OCI-LY3 (cell line): Measurements from ENCODE around the gene NLGN1.
"Not testable (repeated sequence)": the region's sequence is repeated elsewhere in the genome, so short reads cannot be mapped to it uniquely, and the experiment has no call there.

Source experiments
- H2AFZ ChIP-seq: fragments of 200-600, 300-600 bp; shearing (Covaris generic); 2 replicates; pipeline ENCODE4 v1.6.0; 2014; ENCODE audit warnings: antibody characterized with exemption, low read depth, low read length
- H3K27ac ChIP-seq: fragments of 200-600, 300-600 bp; sonication (generic); 2 replicates; pipeline ENCODE4 v1.5.1; 2014; ENCODE audit warnings: mild to moderate bottlenecking, low read length, moderate library complexity, mixed read lengths
- H3K27me3 ChIP-seq: fragments of 200-600, 300-600 bp; sonication (generic); 2 replicates; pipeline ENCODE4 v1.6.1; 2014; ENCODE audit warnings: low read depth, low read length, mixed read lengths
- H3K36me3 ChIP-seq: fragments of 200-600, 300-600 bp; sonication (generic); replicated peaks from 2 replicates; pipeline ENCODE3; 2014; ENCODE audit warnings: low read depth, low read length, mixed read lengths
- H3K4me1 ChIP-seq: fragments of 300-600, 200-600 bp; sonication (generic); 2 replicates; pipeline ENCODE4 v1.6.1; 2014; ENCODE audit warnings: low read length, mixed read lengths
- H3K4me2 ChIP-seq: fragments of 200-600, 300-600 bp; sonication (generic); 2 replicates; pipeline ENCODE4 v1.6.1; 2014; ENCODE audit warnings: low read length, mixed read lengths
- H3K4me3 ChIP-seq: fragments of 300-600, 200-600 bp; sonication (generic); 2 replicates; pipeline ENCODE4 v1.5.1; 2014; ENCODE audit warnings: antibody characterized with exemption, mild to moderate bottlenecking, low read length, moderate library complexity
- H3K79me2 ChIP-seq: fragments of 300-600, 200-600 bp; shearing (Covaris generic); 2 replicates; pipeline ENCODE4 v1.6.1; 2014; ENCODE audit warnings: mild to moderate bottlenecking, low read length, mixed read lengths
- H3K9ac ChIP-seq: fragments of 300-600, 200-600 bp; shearing (Covaris generic); 2 replicates; pipeline ENCODE4 v1.6.0; 2014; ENCODE audit warnings: mild to moderate bottlenecking, low read length, moderate library complexity
- H3K9me3 ChIP-seq: fragments of 200-600, 300-600 bp; shearing (Covaris generic); 2 replicates; pipeline ENCODE4 v1.6.1; 2014; ENCODE audit warnings: low read length, mixed read lengths; ENCODE audit not compliant: insufficient read depth
- H4K20me1 ChIP-seq: fragments of 200-600, 300-600 bp; sonication (generic); 2 replicates; pipeline ENCODE4 v1.6.1; 2016; ENCODE audit warnings: low read length, mixed read lengths; ENCODE audit not compliant: insufficient read depth
- CTCF ChIP-seq: fragments of 200-600, 300-600 bp; sonication (generic); IDR thresholded peaks from 2 replicates; pipeline ENCODE4 v1.5.1; 2014; ENCODE audit warnings: antibody characterized with exemption, low read length, low read depth
- EZH2phosphoT487 ChIP-seq: fragments of 200-600 bp; shearing (Covaris generic); IDR thresholded peaks from 2 replicates; pipeline ENCODE4 v1.6.1; 2018; ENCODE audit warnings: antibody characterized with exemption, mixed run types, low read depth

Gene NLGN1

GRCh38 chr3:173397161-173398110, at the start of gene NLGN1:
TSS of gene NLGN1 (plus strand) at chr3:173397744.
- no peaks in the 10 kb centered on the region for H3K36me3 ChIP-seq
- H3K4me3 ChIP-seq = no peak within 1 kb of the TSS
- no peak within 1 kb of the TSS for H3K4me2 ChIP-seq
- H4K20me1 ChIP-seq = no peaks in the 10 kb centered on the region
- TF ChIP-seq CTCF (no peak), EZH2phosphoT487 (no peak)
- no peak within 1 kb of the TSS for H2AFZ ChIP-seq
- no peaks in the 10 kb centered on the region for H3K9me3 ChIP-seq
- no peak within 1 kb of the TSS for H3K27ac ChIP-seq
- H3K4me1 ChIP-seq = no peaks in the 10 kb centered on the region
- H3K79me2 ChIP-seq = no peaks in the 10 kb centered on the region
- no peak within 1 kb of the TSS for H3K9ac ChIP-seq
- H3K27me3 ChIP-seq = no peaks in the 10 kb centered on the region

- TF ChIP-seq CTCF = no peak
- TF ChIP-seq EZH2phosphoT487 = no peak
- no peak overlapping the region for H3K4me2 ChIP-seq
- H3K4me1 ChIP-seq = no peaks in the 10 kb centered on the region
- no peaks in the 10 kb centered on the region for H3K36me3 ChIP-seq
- H2AFZ ChIP-seq = no peak overlapping the region
- no peak overlapping the region for H3K4me3 ChIP-seq
- H3K9ac ChIP-seq = no peak overlapping the region
- peaks cover 8% of the 10 kb centered on the region; the same call in 1 of the 2 replicates for H3K9me3 ChIP-seq
- no peak overlapping the region for H3K27ac ChIP-seq
- H3K79me2 ChIP-seq = no peaks in the 10 kb centered on the region
- H4K20me1 ChIP-seq = no peaks in the 10 kb centered on the region
- no peaks in the 10 kb centered on the region for H3K27me3 ChIP-seq
Observed at GRCh38 chr3:173351886-173352285, 45.7 kb upstream of the NLGN1 start.

- H3K9ac ChIP-seq, H3K4me1 ChIP-seq, H3K36me3 ChIP-seq, H3K4me2 ChIP-seq, H3K9me3 ChIP-seq, H3K27ac ChIP-seq, H3K79me2 ChIP-seq, H4K20me1 ChIP-seq, H3K27me3 ChIP-seq, H3K4me3 ChIP-seq, H2AFZ ChIP-seq: not testable (repeated sequence)
Observed at GRCh38 chr3:173353137-173353536, 44.4 kb upstream of the NLGN1 start.

- no peak overlapping the region for H2AFZ ChIP-seq
- no peaks in the 10 kb centered on the region for H3K4me1 ChIP-seq
- H3K4me2 ChIP-seq = no peak overlapping the region
- H4K20me1 ChIP-seq = no peaks in the 10 kb centered on the region
- H3K79me2 ChIP-seq = no peaks in the 10 kb centered on the region
- H3K9ac ChIP-seq = no peak overlapping the region
- H3K36me3 ChIP-seq = no peaks in the 10 kb centered on the region
- TF ChIP-seq EZH2phosphoT487 (no peak), CTCF (no peak)
- no peak overlapping the region for H3K27ac ChIP-seq
- no peaks in the 10 kb centered on the region for H3K27me3 ChIP-seq
- H3K4me3 ChIP-seq = no peak overlapping the region
- peaks cover 8% of the 10 kb centered on the region; the same call in 1 of the 2 replicates for H3K9me3 ChIP-seq
Observed at GRCh38 chr3:173354124-173354523, 43.4 kb upstream of the NLGN1 start.
